CD4-positive, alpha-beta T cell treated with Interleukin-2 at 100 ng/mL for 4 hours (primary cell): Measurements from ENCODE around the gene IL17RD.

Experiments used
- DNase-seq: peaks from one replicate; pipeline ENCODE4 v3.0.0-alpha.2; 2020; ENCODE audit warnings: low spot score

The IL17RD gene

GRCh38 chr3:57164657-57165573, at the start of gene IL17RD:
IL17RD (minus strand) TSS chr3:57165353; CDS start chr3:57165286, 67 bp downstream.
- DNase-seq = peak; percentile 24

- no peak for DNase-seq
Measured at GRCh38 chr3:57206423-57206822, 41.3 kb upstream of the IL17RD start.

GRCh38 chr3:57199895-57200297, 34.7 kb upstream of the IL17RD start, which contains the start of gene HESX1:
HESX1 (minus strand) TSS chr3:57199978; CDS start chr3:57199918, 60 bp downstream.
- no peak for DNase-seq

GRCh38 chr3:57194641-57195040, 29.5 kb upstream of the IL17RD start:
- no peak for DNase-seq

- no peak for DNase-seq
Measured at GRCh38 chr3:57192028-57192427, 26.9 kb upstream of the IL17RD start.

GRCh38 chr3:57184526-57184925, 19.4 kb upstream of the IL17RD start:
- no peak for DNase-seq

- DNase-seq = no peak
Measured at GRCh38 chr3:57179580-57180410, 14.6 kb upstream of the IL17RD start.

- DNase-seq = no peak
Measured at GRCh38 chr3:57176045-57176444, 10.9 kb upstream of the IL17RD start.

GRCh38 chr3:57173687-57174086, 8.5 kb upstream of the IL17RD start:
- DNase-seq = no peak

GRCh38 chr3:57170946-57171345, 5.8 kb upstream of the IL17RD start:
- DNase-seq = no peak

- DNase-seq = peak; percentile 37
Measured at GRCh38 chr3:57169872-57170623, 4.9 kb upstream of the IL17RD start.

- DNase-seq = no peak
Measured at GRCh38 chr3:57169108-57169507, 4.0 kb upstream of the IL17RD start.

GRCh38 chr3:57168151-57168550, 3.0 kb upstream of the IL17RD start:
- DNase-seq = no peak

- no peak for DNase-seq
Measured at GRCh38 chr3:57166660-57167059, 1.5 kb upstream of the IL17RD start.

GRCh38 chr3:57165641-57166040, 488 bp upstream of the IL17RD start:
- DNase-seq = no peak

GRCh38 chr3:57164217-57164656, 916 bp downstream of the IL17RD start:
- DNase-seq = no peak

GRCh38 chr3:57163751-57164150, 1.4 kb downstream of the IL17RD start:
- DNase-seq = no peak

- no peak for DNase-seq
Measured at GRCh38 chr3:57161915-57162314, 3.2 kb downstream of the IL17RD start.

GRCh38 chr3:57160765-57161538, 4.2 kb downstream of the IL17RD start:
- DNase-seq = no peak

GRCh38 chr3:57160076-57160764, 4.9 kb downstream of the IL17RD start:
- no peak for DNase-seq
